Endothelial cell of umbilical vein (primary cell): Measurements from ENCODE around the gene CLCN5. TPM values are rescaled to one million over a fixed set of nuclear protein-coding genes. Genes with fewer than 3 reads are reported as not detected.
A peak's percentile ranks its signal among the peaks of the same experiment; 100 is the strongest.

ENCODE experiments used
- BruUV-seq: library from RNA; stranded (reverse); fragments of 400-500 nt; replicated peaks from 2 replicates; lab custom pipeline; 2021; lab: Mats Ljungman, UMichigan
- CTCF ChIA-PET: fragments of 300-600, 350-600 bp; sonication (Branson Sonifier 250); formaldehyde crosslinking; loops from one replicate; lab custom pipeline; 2021; ENCODE audit warnings: antibody characterized with exemption, inconsistent platforms; lab: Charles Lee
- POLR2A ChIA-PET: fragments of 300-600, 350-600 bp; sonication (Branson Sonifier 250); formaldehyde crosslinking; loops from one replicate; lab custom pipeline; 2021; ENCODE audit warnings: antibody characterized with exemption, inconsistent platforms; lab: Charles Lee
- DNase-seq: peaks from one replicate; pipeline ENCODE4 v3.0.0-alpha.2; 2011; ENCODE audit warnings: low read depth, low spot score
- FAIRE-seq: peaks from 2 replicates; lab custom pipeline; 2011; peaks lifted over from hg19 to GRCh38; lab: Jason Lieb, UNC
- H2AFZ ChIP-seq: 2 replicates; pipeline ENCODE4 v1.6.0; 2012; ENCODE audit warnings: low read depth, low read length, control low read depth, inconsistent platforms
- H3K27ac ChIP-seq: 2 replicates; pipeline ENCODE4 v1.5.1; 2011; ENCODE audit warnings: low read depth, mild to moderate bottlenecking, control low read depth, low read length, moderate library complexity; ENCODE audit not compliant: insufficient read depth
- H3K27me3 ChIP-seq, 2 experiments: 2 replicates each; pipeline versions ENCODE4 v1.6.0 to v1.6.1; 2011; ENCODE audit warnings: low read length in 2 of 2, mixed read lengths in 1 of 2; ENCODE audit not compliant: control insufficient read depth in 2 of 2, insufficient read depth in 2 of 2
- H3K36me3 ChIP-seq, 2 experiments: 2 replicates in 1 of 2; 3 replicates in 1 of 2; pipeline ENCODE4 v1.5.1; 2011; ENCODE audit warnings: low read length in 2 of 2, mild to moderate bottlenecking in 1 of 2, moderate library complexity in 1 of 2; ENCODE audit not compliant: control insufficient read depth in 2 of 2, insufficient read depth in 2 of 2; ENCODE audit errors: extremely low read depth in 1 of 2
- H3K4me1 ChIP-seq: 3 replicates; pipeline ENCODE4 v1.5.1; 2011; ENCODE audit warnings: mild to moderate bottlenecking, low read length; ENCODE audit not compliant: control insufficient read depth, insufficient read depth; ENCODE audit errors: extremely low read depth
- H3K4me2 ChIP-seq: 2 replicates; pipeline ENCODE4 v1.6.1; 2011; ENCODE audit warnings: low read length, control low read depth, mixed read lengths; ENCODE audit not compliant: insufficient read depth
- H3K4me3 ChIP-seq, 3 experiments: fragments of 200-600 bp in 1 of 3; sonication (generic), shearing (Covaris generic) in 1 of 3; replicated peaks in 1 of 3; 2 replicates each; pipeline ENCODE4 v1.5.1; 2011 to 2016; ENCODE audit warnings: control low read depth in 3 of 3, low read length in 3 of 3, mild to moderate bottlenecking in 2 of 3, inconsistent platforms in 1 of 3, low read depth in 1 of 3, moderate library complexity in 1 of 3; ENCODE audit not compliant: insufficient read depth in 1 of 3
- H3K79me2 ChIP-seq: 2 replicates; pipeline ENCODE4 v1.6.0; 2012; ENCODE audit warnings: low read length, inconsistent platforms; ENCODE audit not compliant: control insufficient read depth, insufficient read depth
- H3K9ac ChIP-seq: replicated peaks from 2 replicates; pipeline ENCODE3; 2011; ENCODE audit warnings: low read length, control low read depth; ENCODE audit not compliant: insufficient read depth; ENCODE audit errors: extremely low read depth
- H3K9me1 ChIP-seq: replicated peaks from 3 replicates; pipeline ENCODE4 v1.6.0; 2011; ENCODE audit warnings: mild to moderate bottlenecking, low read length; ENCODE audit not compliant: control insufficient read depth, insufficient read depth; ENCODE audit errors: extremely low read depth
- H3K9me3 ChIP-seq: replicated peaks from 2 replicates; pipeline ENCODE4 v1.5.1; 2012; ENCODE audit warnings: low read length, inconsistent platforms; ENCODE audit not compliant: control insufficient read depth, insufficient read depth
- H4K20me1 ChIP-seq: replicated peaks from 2 replicates; pipeline ENCODE3; 2011; ENCODE audit warnings: mild to moderate bottlenecking, low read length; ENCODE audit not compliant: control insufficient read depth, insufficient read depth; ENCODE audit errors: extremely low read depth
- EZH2 ChIP-seq: IDR thresholded peaks from 2 replicates; pipeline ENCODE4 v1.6.1; 2012; ENCODE audit warnings: borderline replicate concordance, low read depth, mild to moderate bottlenecking, moderate library complexity, low read length, inconsistent platforms; ENCODE audit not compliant: severe bottlenecking
- FOS ChIP-seq: IDR thresholded peaks from 2 replicates; pipeline ENCODE4 v1.6.1; 2011; ENCODE audit warnings: mild to moderate bottlenecking, low read length, moderate library complexity, borderline replicate concordance; ENCODE audit not compliant: insufficient read depth
- GATA2 ChIP-seq: IDR thresholded peaks from 2 replicates; pipeline ENCODE4 v1.7.0; 2011; ENCODE audit warnings: low read depth, mild to moderate bottlenecking, moderate library complexity, mixed read lengths, low read length; ENCODE audit not compliant: insufficient read length, insufficient read depth
- JUN ChIP-seq: IDR thresholded peaks from 2 replicates; pipeline ENCODE4 v1.6.1; 2011; ENCODE audit warnings: borderline replicate concordance, low read depth; ENCODE audit not compliant: insufficient read length, insufficient read depth
- MYC ChIP-seq: IDR thresholded peaks from one replicate; pipeline ENCODE4 v1.6.1; 2011; ENCODE audit warnings: mild to moderate bottlenecking, low read depth, low read length
- POLR2A ChIP-seq: IDR thresholded peaks from 2 replicates; pipeline ENCODE4 v1.6.1; 2012; ENCODE audit warnings: low read depth, mild to moderate bottlenecking, control low read depth, low read length
- POLR2AphosphoS5 ChIP-seq: IDR thresholded peaks from 2 replicates; pipeline ENCODE4 v1.6.1; 2012; ENCODE audit warnings: low read depth, mild to moderate bottlenecking, control low read depth, low read length, moderate library complexity; ENCODE audit not compliant: insufficient read depth
- dilution Hi-C: fragments of 300-500 bp; cut with MboI; formaldehyde crosslinking; loops from one replicate; pipeline ENCODE4 v1.15.0; 2019; ENCODE audit warnings: low sequenced_read_pairs; ENCODE audit not compliant: extremely low pct_ligation_motif_present
- intact Hi-C: fragments of 100-400 bp; cut with micrococcal nuclease; formaldehyde crosslinking; loops from one replicate; pipeline ENCODE4 v1.10.0; 2022
- polyA plus RNA-seq, 4 experiments: library from polyadenylated mRNA; depleted of rRNA in 3 of 4; stranded (reverse) in 3 of 4; unstranded in 1 of 4; fragments of >200 nt; gene quantifications; 2 replicates each; pipeline versions ENCODE4 v1.2.1 to v1.2.3, GENCODE V29; 2011 to 2012; ENCODE audit warnings: missing spikeins in 1 of 4
- total RNA-seq: library from RNA; stranded (reverse); gene quantifications from 2 replicates; pipeline ENCODE4 v1.2.3, GENCODE V29; 2021

Gene CLCN5
- total and polyA plus RNA-seq, 2 donors (not counting 3 experiments of a cell fraction or from before 2014, with no cell fraction given) = 3.1 to 12.9 TPM

GRCh38 chrX:50115973-50116372 lies 193.6 kb downstream of the CLCN5 start:
- H3K4me2 ChIP-seq = no peak overlapping the region
- H3K27ac ChIP-seq = no peak overlapping the region
- DNase-seq (no peak), FAIRE-seq (no peak)
- H3K36me3 ChIP-seq = no peaks in the 10 kb centered on the region
- intact Hi-C loops = no loop called here
- TF ChIP-seq EZH2 = no peak
- no peak for TF ChIP-seq JUN
- no peak for TF ChIP-seq FOS
- no peak for TF ChIP-seq POLR2AphosphoS5
- no peak for TF ChIP-seq GATA2
- H3K79me2 ChIP-seq = no peaks in the 10 kb centered on the region
- no peaks in the 10 kb centered on the region for H3K27me3 ChIP-seq
- H3K9ac ChIP-seq = no peak overlapping the region
- H2AFZ ChIP-seq = no peak overlapping the region
- dilution Hi-C loops = no loop called here
- ChIA-PET POLR2A (no interaction called here), CTCF (interaction anchor here (2.4 kb wide), 1 partner anchor 15 kb away, joined by 7 read pairs; no protein-coding TSS in a partner anchor)
- H3K9me3 ChIP-seq = no peaks in the 10 kb centered on the region
- BruUV-seq = no TSS peak
- H3K9me1 ChIP-seq = no peaks in the 10 kb centered on the region
- no peak overlapping the region for H3K4me3 ChIP-seq
- H4K20me1 ChIP-seq = no peaks in the 10 kb centered on the region
- H3K4me1 ChIP-seq = no peaks in the 10 kb centered on the region

- Histone ChIP-seq H3K4me2 (no peak overlapping the region), H3K27ac (no peak overlapping the region), H4K20me1 (no peaks in the 10 kb centered on the region), H3K9ac (no peak overlapping the region), H3K79me2 (no peaks in the 10 kb centered on the region), H3K9me1 (no peaks in the 10 kb centered on the region), H3K27me3 (no peaks in the 10 kb centered on the region), H3K36me3 (no peaks in the 10 kb centered on the region), H3K4me1 (no peaks in the 10 kb centered on the region), H3K4me3 (no peak overlapping the region), H2AFZ (no peak overlapping the region), H3K9me3 (no peaks in the 10 kb centered on the region)
- FAIRE-seq = no peak
- TF ChIP-seq FOS (peak; percentile 34), POLR2AphosphoS5 (no peak), MYC (no peak), POLR2A (no peak), JUN (no peak), GATA2 (no peak)
- BruUV-seq = no TSS peak
- peak; percentile 13 for DNase-seq
- CTCF ChIA-PET = interaction anchor here (0.7 to 2.4 kb wide), 2 partner anchors 11 to 17 kb away, joined by 3 to 7 read pairs; no protein-coding TSS in a partner anchor
- dilution Hi-C loops = no loop called here
- intact Hi-C loops = no loop called here
- POLR2A ChIA-PET = no interaction called here
These were observed 195.1 kb downstream of the CLCN5 start for GRCh38 chrX:50117476-50117875.
